Subcutaneous abdominal adipose tissue (tissue), 5 donors: ENCODE data around the gene SHISAL1.

Experiments used
- H3K27ac ChIP-seq: one replicate; pipeline ENCODE4 v1.7.0; 2013; ENCODE audit warnings: low read depth, mild to moderate bottlenecking, inconsistent platforms, low read length, moderate library complexity
- H3K27me3 ChIP-seq, 5 donors: one replicate each; pipeline ENCODE4 v1.7.0; 2013; ENCODE audit warnings: low read length in 5 of 5, inconsistent platforms in 1 of 5; ENCODE audit not compliant: control insufficient read depth in 5 of 5, insufficient read depth in 4 of 5
- H3K36me3 ChIP-seq, 5 donors: one replicate each; pipeline ENCODE4 v1.7.0; 2013; ENCODE audit warnings: low read length in 5 of 5; ENCODE audit not compliant: control insufficient read depth in 5 of 5, insufficient read depth in 5 of 5
- H3K4me1 ChIP-seq, 5 donors: one replicate each; pipeline ENCODE4 v1.7.0; 2013; ENCODE audit warnings: low read length in 5 of 5, mild to moderate bottlenecking in 3 of 5, moderate library complexity in 1 of 5; ENCODE audit not compliant: control insufficient read depth in 5 of 5, insufficient read depth in 5 of 5
- H3K4me3 ChIP-seq, 5 donors: one replicate each; pipeline ENCODE4 v1.7.0; 2013; ENCODE audit warnings: low read length in 5 of 5, low read depth in 1 of 5
- H3K9ac ChIP-seq, 5 donors: one replicate each; pipeline ENCODE4 v1.7.0; 2013; ENCODE audit warnings: low read length in 5 of 5, mild to moderate bottlenecking in 4 of 5, moderate library complexity in 3 of 5
- H3K9me3 ChIP-seq, 5 donors: one replicate each; pipeline ENCODE4 v1.7.0; 2013; ENCODE audit warnings: low read length in 5 of 5; ENCODE audit not compliant: control insufficient read depth in 5 of 5
- donor health status: healthy.
- donor health status: healthy.
- donor health status: healthy.
- donor health status: healthy.
- donor health status: healthy.

The SHISAL1 gene

GRCh38 chr22:44281768-44282637 lies 30.7 kb downstream of the SHISAL1 start:
- Histone ChIP-seq H3K27ac (no peak overlapping the region), H3K9ac (no peak overlapping the region), H3K27me3 (peaks cover 8 to 49% (median 41%) of the 10 kb centered on the region in 5 donors), H3K4me1 (peaks cover 0 to 17% (median 15%) of the 10 kb centered on the region in 5 donors), H3K36me3 (no peaks in the 10 kb centered on the region), H3K9me3 (no peaks in the 10 kb centered on the region), H3K4me3 (no peak overlapping the region)

- Histone ChIP-seq H3K36me3 (no peaks in the 10 kb centered on the region), H3K27ac (no peak overlapping the region), H3K27me3 (peaks cover 15 to 54% (median 42%) of the 10 kb centered on the region in 5 donors), H3K9ac (no peak overlapping the region), H3K4me1 (peaks cover 0 to 9% (median 6%) of the 10 kb centered on the region in 5 donors), H3K9me3 (no peaks in the 10 kb centered on the region), H3K4me3 (no peak overlapping the region)
These were observed 32.0 kb downstream of the SHISAL1 start for GRCh38 chr22:44280665-44281188.

- no peak overlapping the region for H3K9ac ChIP-seq
- no peak overlapping the region for H3K4me3 ChIP-seq
- peaks cover 15 to 56% (median 42%) of the 10 kb centered on the region in 5 donors for H3K27me3 ChIP-seq
- no peaks in the 10 kb centered on the region for H3K9me3 ChIP-seq
- H3K4me1 ChIP-seq = peaks cover 0 to 7% (median 5%) of the 10 kb centered on the region in 5 donors
- no peak overlapping the region for H3K27ac ChIP-seq
- no peaks in the 10 kb centered on the region for H3K36me3 ChIP-seq
These were observed 33.7 kb downstream of the SHISAL1 start for GRCh38 chr22:44279069-44279360.

- no peak overlapping the region for H3K27ac ChIP-seq
- no peak overlapping the region for H3K9ac ChIP-seq
- H3K27me3 ChIP-seq = peaks cover 15 to 51% (median 41%) of the 10 kb centered on the region in 5 donors
- H3K9me3 ChIP-seq = no peaks in the 10 kb centered on the region
- H3K4me1 ChIP-seq = peaks cover 0 to 7% (median 5%) of the 10 kb centered on the region in 5 donors
- no peaks in the 10 kb centered on the region for H3K36me3 ChIP-seq
- no peak overlapping the region for H3K4me3 ChIP-seq
These were observed 34.3 kb downstream of the SHISAL1 start for GRCh38 chr22:44278243-44279068.

- H3K27me3 ChIP-seq = peaks cover 15 to 44% (median 35%) of the 10 kb centered on the region in 5 donors
- H3K9me3 ChIP-seq = no peaks in the 10 kb centered on the region
- H3K4me3 ChIP-seq = no peak overlapping the region
- H3K36me3 ChIP-seq = no peaks in the 10 kb centered on the region
- no peak overlapping the region for H3K9ac ChIP-seq
- no peak overlapping the region for H3K27ac ChIP-seq
- H3K4me1 ChIP-seq = peaks cover 0 to 7% (median 5%) of the 10 kb centered on the region in 5 donors
These were observed 35.2 kb downstream of the SHISAL1 start for GRCh38 chr22:44277386-44278135.

- Histone ChIP-seq H3K9ac (no peak overlapping the region), H3K9me3 (no peaks in the 10 kb centered on the region), H3K27ac (no peak overlapping the region), H3K4me3 (no peak overlapping the region), H3K27me3 (peaks cover 11 to 40% (median 30%) of the 10 kb centered on the region in 5 donors), H3K36me3 (no peaks in the 10 kb centered on the region), H3K4me1 (peaks cover 0 to 4% (median 3%) of the 10 kb centered on the region in 5 donors)
These were observed 35.9 kb downstream of the SHISAL1 start for GRCh38 chr22:44276706-44277356.

GRCh38 chr22:44276041-44276440 lies 36.7 kb downstream of the SHISAL1 start:
- Histone ChIP-seq H3K36me3 (no peaks in the 10 kb centered on the region), H3K27me3 (peaks cover 7 to 38% (median 22%) of the 10 kb centered on the region in 5 donors), H3K9me3 (no peaks in the 10 kb centered on the region), H3K27ac (no peak overlapping the region), H3K4me1 (no peaks in the 10 kb centered on the region), H3K4me3 (no peak overlapping the region), H3K9ac (no peak overlapping the region)

- H3K27me3 ChIP-seq = peaks cover 4 to 38% (median 20%) of the 10 kb centered on the region in 5 donors
- no peaks in the 10 kb centered on the region for H3K9me3 ChIP-seq
- no peak overlapping the region for H3K27ac ChIP-seq
- H3K4me3 ChIP-seq = no peak overlapping the region
- H3K36me3 ChIP-seq = no peaks in the 10 kb centered on the region
- no peak overlapping the region for H3K9ac ChIP-seq
- no peaks in the 10 kb centered on the region for H3K4me1 ChIP-seq
These were observed 37.1 kb downstream of the SHISAL1 start for GRCh38 chr22:44275631-44275995.

GRCh38 chr22:44274918-44275630 lies 37.7 kb downstream of the SHISAL1 start:
- no peaks in the 10 kb centered on the region for H3K4me1 ChIP-seq

More at GRCh38 chr22:44274918-44275630, 37.7 kb downstream of the SHISAL1 start:
- no peak overlapping the region for H3K9ac ChIP-seq
- H3K9me3 ChIP-seq = no peaks in the 10 kb centered on the region
- no peaks in the 10 kb centered on the region for H3K36me3 ChIP-seq
- no peak overlapping the region for H3K27ac ChIP-seq
- H3K27me3 ChIP-seq = peaks cover 3 to 37% (median 15%) of the 10 kb centered on the region in 5 donors
- no peak overlapping the region for H3K4me3 ChIP-seq
